MM.1S (cell line): ENCODE measurements around the gene SLC7A9.

Experiments used
- DNase-seq: peaks from one replicate; pipeline ENCODE4 v3.0.0-alpha.2; 2015
- H2AFZ ChIP-seq: fragments of 300-600 bp; sonication (generic); 2 replicates; pipeline ENCODE4 v1.6.0; 2016; ENCODE audit warnings: antibody characterized with exemption, low read length
- H3F3A ChIP-seq: fragments of 300-600 bp; sonication (generic); 2 replicates; pipeline ENCODE4 v1.6.1; 2016; ENCODE audit warnings: mild to moderate bottlenecking, antibody characterized with exemption, low read length, moderate library complexity, mixed read lengths; ENCODE audit not compliant: insufficient read depth
- H3K27ac ChIP-seq: fragments of 300-600 bp; sonication (generic); 2 replicates; pipeline ENCODE4 v1.5.1; 2016; ENCODE audit warnings: mild to moderate bottlenecking, low read length
- H3K27me3 ChIP-seq: fragments of 300-600 bp; sonication (generic); replicated peaks from 2 replicates; pipeline ENCODE4 v1.6.0; 2016; ENCODE audit warnings: low read length; ENCODE audit not compliant: insufficient read depth
- H3K36me3 ChIP-seq: fragments of 300-600 bp; sonication (generic); replicated peaks from 2 replicates; pipeline ENCODE4 v1.6.1; 2016; ENCODE audit warnings: mild to moderate bottlenecking, low read length, mixed read lengths; ENCODE audit not compliant: insufficient read depth
- H3K4me1 ChIP-seq: fragments of 300-600 bp; sonication (generic); 2 replicates; pipeline ENCODE4 v1.6.1; 2016; ENCODE audit warnings: low read length, mixed read lengths
- H3K4me2 ChIP-seq: fragments of 300-600 bp; sonication (generic); 2 replicates; pipeline ENCODE4 v1.6.0; 2016; ENCODE audit warnings: low read depth, low read length
- H3K4me3 ChIP-seq: fragments of 300-600 bp; sonication (generic); 2 replicates; pipeline ENCODE4 v1.5.1; 2016; ENCODE audit warnings: low read length, mixed read lengths
- H3K79me2 ChIP-seq: fragments of 300-600 bp; sonication (generic); 2 replicates; pipeline ENCODE4 v1.6.1; 2016; ENCODE audit warnings: mixed run types, low read length, mixed read lengths
- H3K9ac ChIP-seq: fragments of 300-600 bp; sonication (generic); 2 replicates; pipeline ENCODE4 v1.6.1; 2016; ENCODE audit warnings: low read length, mixed read lengths
- H3K9me2 ChIP-seq: fragments of 300-600 bp; sonication (generic); replicated peaks from 2 replicates; pipeline ENCODE4 v1.6.1; 2016; ENCODE audit warnings: mild to moderate bottlenecking, low read length, mixed read lengths; ENCODE audit not compliant: insufficient read depth
- H3K9me3 ChIP-seq: fragments of 300-600 bp; sonication (generic); replicated peaks from 2 replicates; pipeline ENCODE4 v1.6.1; 2016; ENCODE audit warnings: mild to moderate bottlenecking, low read length, mixed read lengths; ENCODE audit not compliant: insufficient read depth
- H4K20me1 ChIP-seq: fragments of 300-600 bp; sonication (generic); 2 replicates; pipeline ENCODE4 v1.6.1; 2016; ENCODE audit warnings: mild to moderate bottlenecking, low read length, moderate library complexity, mixed read lengths; ENCODE audit not compliant: insufficient read depth
- EZH2 ChIP-seq: fragments of 300-600 bp; sonication (generic); optimal IDR thresholded peaks from 2 replicates; pipeline ENCODE3; 2017; ENCODE audit warnings: low read depth, mild to moderate bottlenecking, antibody characterized with exemption, low read length, mixed read lengths
- EZH2phosphoT487 ChIP-seq: fragments of 300-600 bp; sonication (generic); IDR thresholded peaks from 2 replicates; pipeline ENCODE4 v1.6.1; 2018; ENCODE audit warnings: antibody characterized with exemption, low read length
- TF ChIP-seq, protein P1 (sequence below): fragments of 300-600 bp; sonication (generic); IDR thresholded peaks from 2 replicates; pipeline ENCODE4 v1.5.1; 2016; ENCODE audit warnings: antibody characterized with exemption, low read length, mixed read lengths

The SLC7A9 gene

DNA sequence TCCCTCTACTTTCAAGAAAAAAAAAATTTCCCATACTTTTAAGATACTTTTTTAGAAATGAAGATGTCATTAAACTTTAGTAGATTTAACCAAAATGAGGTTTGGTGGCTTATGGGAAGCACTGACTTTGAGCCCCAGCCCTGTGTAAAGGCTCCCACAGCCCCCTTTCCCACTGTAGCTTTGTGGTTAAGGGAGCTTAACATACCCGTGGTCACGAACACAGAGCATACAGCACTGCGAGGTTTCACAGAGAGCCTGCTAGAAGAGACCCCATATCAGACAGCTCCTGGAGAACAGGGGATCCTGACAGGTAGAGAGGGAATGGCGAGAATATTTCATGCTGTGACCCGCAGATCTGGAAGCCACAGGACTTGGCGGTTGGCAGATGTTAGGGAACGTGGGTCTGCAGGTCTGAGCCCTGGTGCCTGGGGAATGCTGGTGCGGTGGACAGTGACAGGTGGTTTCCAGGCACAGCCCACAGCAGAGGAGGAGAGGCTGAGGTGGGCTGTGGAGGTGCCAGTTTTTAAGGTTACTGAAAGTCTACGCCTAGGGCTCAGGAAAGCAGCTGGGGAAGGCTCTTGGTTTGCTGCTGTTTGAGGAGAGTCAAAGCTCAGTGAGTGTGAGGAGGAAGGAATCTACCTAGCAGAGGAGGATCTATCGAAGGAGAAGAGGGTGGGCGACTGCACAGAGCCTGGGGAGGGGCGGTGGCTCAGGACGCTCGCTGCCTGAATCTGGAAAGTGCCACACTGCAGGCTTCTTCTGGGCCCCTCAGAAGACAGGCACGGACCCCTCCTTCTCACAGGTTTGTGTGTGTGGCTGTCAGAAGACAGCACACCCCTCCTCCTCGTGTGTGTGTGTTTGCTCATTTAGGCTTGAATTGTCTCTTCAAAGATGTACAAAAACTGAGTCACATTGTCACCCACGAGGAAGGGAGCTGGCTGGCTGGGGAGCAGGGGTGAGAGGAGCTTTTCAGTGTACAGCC, 49.9 kb downstream of the SLC7A9 start:
- no peak overlapping the region for H3K4me2 ChIP-seq
- no peak overlapping the region for H3K9ac ChIP-seq
- no peaks in the 10 kb centered on the region for H3K4me1 ChIP-seq
- H4K20me1 ChIP-seq, result no peaks in the 10 kb centered on the region
- no peak overlapping the region for H2AFZ ChIP-seq
- no peak overlapping the region for H3K4me3 ChIP-seq
- peaks cover 10% of the 10 kb centered on the region; the same call in 1 of the 2 replicates for H3K27me3 ChIP-seq
- H3K79me2 ChIP-seq, result no peaks in the 10 kb centered on the region
- H3K27ac ChIP-seq, result no peak overlapping the region
- H3K36me3 ChIP-seq, result no peaks in the 10 kb centered on the region
- H3F3A ChIP-seq, result no peaks in the 10 kb centered on the region
- DNase-seq, result no peak
- TF ChIP-seq EZH2 (no peak), EZH2phosphoT487 (no peak)
- TF ChIP-seq, protein P1, sequence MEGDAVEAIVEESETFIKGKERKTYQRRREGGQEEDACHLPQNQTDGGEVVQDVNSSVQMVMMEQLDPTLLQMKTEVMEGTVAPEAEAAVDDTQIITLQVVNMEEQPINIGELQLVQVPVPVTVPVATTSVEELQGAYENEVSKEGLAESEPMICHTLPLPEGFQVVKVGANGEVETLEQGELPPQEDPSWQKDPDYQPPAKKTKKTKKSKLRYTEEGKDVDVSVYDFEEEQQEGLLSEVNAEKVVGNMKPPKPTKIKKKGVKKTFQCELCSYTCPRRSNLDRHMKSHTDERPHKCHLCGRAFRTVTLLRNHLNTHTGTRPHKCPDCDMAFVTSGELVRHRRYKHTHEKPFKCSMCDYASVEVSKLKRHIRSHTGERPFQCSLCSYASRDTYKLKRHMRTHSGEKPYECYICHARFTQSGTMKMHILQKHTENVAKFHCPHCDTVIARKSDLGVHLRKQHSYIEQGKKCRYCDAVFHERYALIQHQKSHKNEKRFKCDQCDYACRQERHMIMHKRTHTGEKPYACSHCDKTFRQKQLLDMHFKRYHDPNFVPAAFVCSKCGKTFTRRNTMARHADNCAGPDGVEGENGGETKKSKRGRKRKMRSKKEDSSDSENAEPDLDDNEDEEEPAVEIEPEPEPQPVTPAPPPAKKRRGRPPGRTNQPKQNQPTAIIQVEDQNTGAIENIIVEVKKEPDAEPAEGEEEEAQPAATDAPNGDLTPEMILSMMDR, result no peak
- no peaks in the 10 kb centered on the region for H3K9me3 ChIP-seq
- H3K9me2 ChIP-seq, result no peaks in the 10 kb centered on the region

DNA sequence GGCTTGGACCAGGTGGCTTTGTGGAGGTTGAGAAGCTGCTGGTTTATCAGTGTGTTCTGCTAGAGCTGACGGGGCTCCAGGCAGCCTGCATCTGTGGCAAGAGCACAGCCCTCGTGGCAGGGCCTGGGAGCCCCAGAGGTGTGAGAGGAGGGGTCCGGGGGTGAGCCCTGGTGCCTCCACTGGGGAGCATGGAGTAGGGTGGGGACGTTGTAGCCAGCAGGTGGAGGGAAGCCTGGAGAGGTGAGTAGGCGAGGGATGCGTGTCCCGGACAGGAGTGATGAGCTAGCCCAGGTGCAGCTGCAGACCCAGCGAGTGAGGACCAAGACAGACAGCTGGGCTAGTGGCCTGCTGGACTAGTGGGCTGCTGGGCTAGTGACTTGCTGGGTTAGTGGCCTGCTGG, 51.0 kb downstream of the SLC7A9 start:
- Histone ChIP-seq H2AFZ (no peak overlapping the region), H3K9me3 (no peaks in the 10 kb centered on the region)

DNA sequence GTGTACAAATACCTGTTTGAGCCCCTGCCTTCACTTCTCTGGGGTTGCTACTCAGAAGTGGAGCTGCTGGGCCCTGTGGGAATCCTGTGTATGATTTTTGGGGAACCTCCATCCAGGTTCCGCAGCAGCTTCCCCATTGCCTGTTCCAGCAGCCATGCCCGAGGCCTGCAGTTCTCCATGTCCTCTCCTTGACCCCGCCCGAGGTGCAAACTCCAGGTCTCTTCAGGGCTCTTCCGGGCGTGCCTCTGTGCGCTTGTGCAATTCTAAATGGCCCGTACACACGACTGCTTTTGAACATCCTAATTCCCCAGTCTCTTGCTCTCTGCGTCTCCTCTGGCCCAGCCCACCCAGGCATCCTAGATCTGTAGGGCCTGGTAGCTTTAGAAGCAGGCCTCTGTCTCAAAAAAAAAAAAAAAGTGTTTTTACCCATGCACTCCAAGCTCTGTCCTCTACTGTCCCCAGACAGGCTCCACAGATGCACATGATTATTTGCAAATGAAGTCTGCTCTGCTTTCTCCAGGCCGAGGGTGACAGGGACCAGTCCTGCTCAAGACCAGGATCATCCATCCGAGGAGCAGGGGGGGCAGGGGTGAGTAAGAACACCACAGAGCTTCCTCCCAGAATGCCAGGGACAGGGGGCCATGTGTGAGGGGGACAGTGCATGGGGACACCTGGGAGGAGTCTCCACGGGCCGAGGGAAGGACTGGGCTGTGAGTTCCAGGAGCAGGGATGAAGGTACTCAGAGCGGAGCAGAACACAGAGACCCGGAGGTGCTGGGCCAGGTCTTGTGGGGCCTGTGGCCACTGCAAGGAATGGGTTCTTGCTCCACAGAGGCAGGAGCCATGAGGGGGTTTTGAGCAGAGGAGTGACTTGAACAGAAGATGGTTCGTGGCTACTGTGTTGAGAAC, 51.7 kb downstream of the SLC7A9 start:
- Histone ChIP-seq H3K27ac (no peak overlapping the region), H3K36me3 (no peaks in the 10 kb centered on the region), H3K9ac (no peak overlapping the region), H3K27me3 (no peaks in the 10 kb centered on the region), H3F3A (no peaks in the 10 kb centered on the region), H2AFZ (no peak overlapping the region), H3K9me2 (no peaks in the 10 kb centered on the region), H3K4me1 (no peaks in the 10 kb centered on the region), H3K79me2 (no peaks in the 10 kb centered on the region), H4K20me1 (no peaks in the 10 kb centered on the region), H3K4me3 (no peak overlapping the region), H3K9me3 (no peaks in the 10 kb centered on the region), H3K4me2 (no peak overlapping the region)
- no peak for TF ChIP-seq EZH2
- no peak for TF ChIP-seq EZH2phosphoT487
- TF ChIP-seq, protein P1, result no peak
- DNase-seq, result no peak

More for the DNA sequence above, 51.0 kb downstream of the SLC7A9 start:
- Histone ChIP-seq H3K9me2 (no peaks in the 10 kb centered on the region), H3K4me3 (no peak overlapping the region), H3K36me3 (no peaks in the 10 kb centered on the region), H3K4me2 (no peak overlapping the region), H4K20me1 (no peaks in the 10 kb centered on the region), H3K27ac (no peak overlapping the region), H3K4me1 (no peaks in the 10 kb centered on the region), H3K79me2 (no peaks in the 10 kb centered on the region), H3K27me3 (no peaks in the 10 kb centered on the region), H3K9ac (no peak overlapping the region), H3F3A (no peaks in the 10 kb centered on the region)
- DNase-seq, result no peak
- TF ChIP-seq, protein P1, result no peak
- TF ChIP-seq EZH2phosphoT487 (no peak), EZH2 (no peak)
